ENCODE results near the gene STK38.
A peak's percentile ranks its signal among the peaks of the same experiment; 100 is the strongest.

The STK38 gene

DNA sequence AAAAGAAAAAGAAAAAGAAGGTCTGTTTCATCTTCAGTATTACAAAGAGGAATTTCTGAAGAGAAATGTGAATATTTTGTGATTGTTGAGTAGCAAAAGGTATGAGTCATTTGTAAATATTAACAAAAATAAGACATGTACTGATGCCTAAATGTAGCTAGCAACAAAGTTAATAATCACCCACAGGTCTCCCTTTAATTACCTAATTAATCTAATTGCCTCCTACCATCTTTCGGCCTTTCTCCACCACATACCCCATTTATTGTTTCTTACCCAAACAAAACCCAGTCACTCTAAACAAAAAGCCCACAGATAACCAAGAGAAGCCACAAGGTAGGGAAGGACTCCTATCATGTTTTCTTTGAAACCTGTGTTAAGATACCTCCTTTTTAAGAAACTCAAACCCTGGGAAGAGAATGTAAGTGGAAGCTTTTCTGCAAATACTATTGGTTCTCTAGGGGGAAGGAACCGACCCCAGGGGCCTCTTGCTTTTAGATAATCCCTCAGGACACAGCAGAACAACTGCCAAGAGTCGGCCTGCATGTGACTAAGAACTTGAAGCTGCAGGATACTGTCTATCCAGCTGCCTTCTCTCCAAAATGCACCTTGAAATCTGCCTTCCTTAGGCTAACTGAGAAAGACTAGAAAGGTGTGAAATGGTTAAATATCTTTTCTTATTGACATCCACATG lies 16.1 kb upstream of the STK38 start:
- no peak for FAIRE-seq

DNA sequence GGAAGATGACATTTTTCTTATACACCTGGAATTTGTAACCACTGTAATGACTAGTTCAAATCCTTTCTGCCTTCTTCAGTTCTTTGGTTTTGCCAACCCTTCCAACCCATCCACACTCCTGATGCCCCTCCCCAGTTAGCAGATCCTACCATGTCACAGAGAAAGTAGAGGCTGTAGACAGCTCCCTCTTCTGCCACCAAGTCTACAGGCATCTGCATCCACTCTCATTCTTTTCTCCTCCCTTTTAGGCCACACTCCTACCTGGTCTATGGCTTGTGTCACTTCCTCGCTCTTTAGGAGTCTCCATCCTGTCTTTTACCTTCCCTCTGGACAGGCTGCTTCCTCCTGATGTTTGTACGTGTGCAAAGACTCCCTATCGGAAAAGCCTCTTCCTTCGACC lies 13.5 kb upstream of the STK38 start:
- FAIRE-seq = no peak

DNA sequence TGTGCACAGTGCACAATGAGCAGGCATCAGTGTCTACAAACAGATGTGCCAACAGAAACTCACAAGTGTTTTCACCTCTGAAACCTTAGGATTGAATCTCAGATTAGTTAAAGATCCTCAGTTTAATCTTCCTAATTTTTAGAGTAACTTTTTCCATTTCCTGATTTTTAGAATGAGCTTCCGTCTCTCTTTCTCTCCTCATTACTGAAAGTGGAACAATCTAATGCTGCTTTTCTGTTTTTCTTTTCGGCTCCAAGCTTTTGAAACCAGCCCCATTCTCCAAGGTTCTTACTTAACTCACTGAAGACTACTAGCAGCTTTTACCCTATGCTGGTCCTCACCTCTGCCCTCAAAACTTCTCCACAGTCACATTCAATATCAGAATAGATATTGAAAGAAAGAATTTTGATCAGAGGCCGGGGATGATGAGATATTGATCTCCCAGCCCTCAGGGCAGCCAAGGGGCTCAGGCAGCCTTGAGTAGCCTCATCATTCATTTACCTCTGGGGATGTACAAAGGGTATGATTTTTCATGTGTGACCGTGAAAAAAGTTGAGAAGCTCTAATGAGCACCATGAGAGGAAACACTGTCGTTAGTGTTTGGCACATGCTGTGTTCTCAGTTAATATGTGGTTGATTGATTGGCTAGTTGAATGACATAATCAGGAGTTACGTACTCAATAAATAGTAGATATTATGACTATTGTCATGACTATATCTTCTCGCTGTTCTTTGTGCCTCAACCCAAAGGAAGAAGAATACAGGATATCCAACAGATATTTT lies 11.9 kb upstream of the STK38 start:
- FAIRE-seq = no peak

DNA sequence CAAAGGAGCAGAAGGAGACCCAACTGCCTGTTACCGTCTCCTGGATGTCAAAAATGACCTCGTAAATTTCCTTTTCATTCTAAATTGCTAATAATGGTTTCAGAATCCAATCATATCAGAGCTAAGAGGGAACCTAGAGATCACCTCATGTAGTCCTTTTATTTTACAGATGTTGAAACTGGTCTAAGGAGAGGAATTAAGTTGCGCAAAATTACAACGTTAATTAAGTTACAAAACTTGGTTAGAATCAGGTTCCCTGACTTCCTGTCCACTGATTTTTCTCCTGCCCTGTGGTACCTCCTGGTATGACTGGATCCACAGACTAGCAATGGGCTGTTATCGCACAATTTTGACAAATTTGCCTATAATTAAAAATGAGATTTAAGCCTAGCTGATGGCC lies 9.0 kb upstream of the STK38 start:
- no peak for FAIRE-seq

DNA sequence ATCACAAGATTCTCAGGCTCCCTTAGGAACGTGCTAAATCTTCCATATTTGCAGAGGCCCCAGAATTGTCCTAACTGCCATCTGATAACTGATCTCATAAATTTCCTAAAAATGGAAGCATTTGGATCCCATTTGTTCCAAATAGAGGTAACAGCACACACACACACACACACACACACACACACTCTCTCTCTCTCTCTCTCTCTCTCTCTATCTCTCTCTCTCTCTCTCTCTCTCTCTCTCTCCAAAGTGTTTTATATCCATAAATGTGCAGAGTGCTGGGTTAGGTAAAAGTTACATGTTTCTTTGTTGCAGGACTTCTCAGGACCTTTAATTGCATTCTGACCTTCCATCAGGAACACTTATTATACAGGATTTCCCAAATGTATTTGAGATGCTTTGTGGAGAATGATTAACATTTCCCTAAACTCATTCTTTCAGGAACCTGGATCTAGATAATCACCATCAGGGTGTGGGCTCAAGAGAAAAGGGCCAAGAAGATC lies 8.5 kb upstream of the STK38 start:
- no peak for FAIRE-seq

DNA sequence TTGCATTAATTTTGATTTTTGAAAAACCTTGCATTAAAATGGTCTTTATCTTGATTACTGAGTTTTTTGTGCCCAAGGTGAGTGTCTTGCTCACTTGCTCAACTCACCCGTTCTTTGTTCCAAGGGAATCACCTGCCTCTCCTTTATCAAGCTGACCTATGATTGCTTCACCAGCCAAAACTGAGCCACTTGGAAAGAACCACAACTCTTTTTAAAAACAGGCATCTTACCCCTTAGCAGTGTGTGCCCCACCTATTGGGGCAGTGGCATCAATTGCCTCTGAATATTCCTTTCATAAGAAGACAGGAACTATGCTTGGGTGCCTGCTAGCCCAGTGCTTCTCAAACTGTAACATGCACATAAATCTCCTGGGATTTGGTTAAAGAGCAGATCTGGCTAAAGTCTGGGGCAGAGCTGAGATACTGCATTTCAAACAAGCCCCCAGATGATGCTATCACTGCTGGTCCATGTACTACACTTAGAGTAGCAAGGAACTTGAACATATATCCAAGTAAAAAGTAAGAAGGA lies 3.3 kb upstream of the STK38 start:
- no peak for FAIRE-seq

DNA sequence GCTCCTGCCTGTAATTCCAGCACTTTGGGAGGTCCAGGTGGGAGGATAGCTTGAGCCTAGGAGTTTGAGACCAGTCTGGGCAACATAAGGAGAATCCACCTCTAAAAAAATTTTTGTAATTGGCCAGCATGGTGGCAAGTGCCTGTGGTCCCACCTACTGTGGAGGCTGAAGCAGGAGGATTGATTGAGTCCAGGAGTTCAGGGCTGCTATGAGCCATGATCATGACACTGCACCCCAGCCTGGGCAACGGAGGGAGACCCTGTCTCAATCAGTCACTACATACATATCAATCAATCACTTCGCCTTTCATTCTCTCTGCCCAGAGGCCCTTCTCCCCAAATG lies 1.1 kb upstream of the STK38 start:
- no peak for FAIRE-seq

DNA sequence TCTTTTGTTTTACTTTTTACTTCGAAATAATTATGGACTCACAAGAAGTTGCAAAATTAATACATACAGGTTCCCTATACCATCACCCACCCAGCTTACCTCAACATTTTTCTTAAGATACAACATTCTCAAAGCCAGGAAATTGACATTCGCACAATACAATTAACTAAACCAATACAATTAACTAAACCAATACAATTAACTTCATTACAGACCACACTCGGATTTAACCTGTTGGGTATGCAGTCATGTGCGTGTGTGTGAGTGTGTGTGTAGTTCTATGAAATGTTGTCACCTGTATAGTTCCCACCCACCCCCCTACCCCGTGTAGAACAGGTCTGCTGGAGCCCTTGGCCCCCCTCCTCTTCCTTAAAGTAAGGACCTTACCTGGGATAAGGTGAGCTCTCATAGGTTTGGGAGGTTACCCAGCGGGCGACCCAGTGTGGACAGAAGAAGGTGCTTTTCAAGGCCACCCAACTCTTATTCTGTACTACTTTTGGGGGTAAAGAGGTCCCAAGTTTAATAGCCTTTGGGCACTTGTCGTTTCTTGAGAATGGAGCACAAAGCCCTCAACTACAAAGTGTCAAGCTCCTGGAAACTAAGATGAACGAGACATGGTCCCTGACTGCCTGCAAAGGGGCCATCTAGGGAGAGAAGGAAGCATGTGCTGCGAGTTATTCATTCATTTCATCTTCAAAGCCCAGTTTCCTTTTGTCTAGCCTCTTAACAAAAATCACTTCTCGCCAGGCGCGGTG lies 544 bp upstream of the STK38 start:
- FAIRE-seq = no peak

DNA sequence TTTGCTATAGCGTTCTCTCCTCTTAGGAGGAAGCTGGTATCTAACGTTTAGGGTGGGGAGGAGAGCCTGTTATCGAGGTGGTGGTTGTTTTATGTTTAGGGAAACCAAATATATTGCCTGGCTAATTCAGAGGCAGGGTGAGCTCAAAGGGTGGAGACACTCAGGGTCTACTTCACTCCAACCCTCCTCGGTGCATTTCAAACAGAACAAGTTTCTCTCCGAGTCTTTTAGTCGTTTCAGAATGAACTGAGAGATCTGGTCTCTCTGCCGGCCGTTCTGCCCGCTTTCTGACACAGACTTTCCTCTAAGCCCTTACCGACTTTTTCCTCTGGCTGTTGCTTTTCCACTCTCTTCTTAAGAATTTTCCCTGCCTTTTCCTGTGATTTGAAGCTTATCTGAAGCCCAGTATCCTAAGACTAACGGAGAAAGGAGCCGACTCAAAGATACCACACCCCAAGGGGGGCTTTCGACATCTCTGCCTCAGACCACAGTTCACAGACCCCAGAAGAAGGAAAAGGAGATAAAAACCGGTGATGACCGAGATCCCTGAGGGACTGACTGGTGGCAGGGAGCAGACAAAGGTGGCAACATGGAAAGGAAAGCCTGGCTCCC lies 865 bp downstream of the STK38 start:
- FAIRE-seq = no peak

DNA sequence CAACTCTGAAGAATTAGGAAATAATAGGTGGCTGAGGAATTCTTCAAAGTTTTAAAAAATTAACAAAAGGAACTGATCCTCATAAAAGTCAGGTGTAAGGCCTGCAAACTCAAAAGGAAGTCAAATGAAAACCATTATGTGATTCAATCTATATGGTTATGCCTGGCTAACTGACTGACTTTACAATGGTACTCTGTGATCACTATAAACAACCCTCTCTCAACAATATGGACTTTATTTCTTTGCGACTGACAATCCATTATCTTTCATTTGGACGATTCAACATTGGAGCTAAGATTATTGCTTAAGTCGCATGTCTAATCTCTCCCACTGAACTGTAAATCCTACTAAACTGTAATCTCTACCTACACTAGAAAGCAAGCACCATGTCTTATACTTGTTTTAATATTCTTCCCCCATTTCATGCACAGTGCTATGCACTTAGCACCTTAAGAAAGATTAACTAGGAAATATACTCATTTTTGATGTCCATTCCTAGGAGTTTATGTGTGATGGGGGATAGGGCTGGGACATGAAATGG lies 1.4 kb downstream of the STK38 start:
- FAIRE-seq = no peak

DNA sequence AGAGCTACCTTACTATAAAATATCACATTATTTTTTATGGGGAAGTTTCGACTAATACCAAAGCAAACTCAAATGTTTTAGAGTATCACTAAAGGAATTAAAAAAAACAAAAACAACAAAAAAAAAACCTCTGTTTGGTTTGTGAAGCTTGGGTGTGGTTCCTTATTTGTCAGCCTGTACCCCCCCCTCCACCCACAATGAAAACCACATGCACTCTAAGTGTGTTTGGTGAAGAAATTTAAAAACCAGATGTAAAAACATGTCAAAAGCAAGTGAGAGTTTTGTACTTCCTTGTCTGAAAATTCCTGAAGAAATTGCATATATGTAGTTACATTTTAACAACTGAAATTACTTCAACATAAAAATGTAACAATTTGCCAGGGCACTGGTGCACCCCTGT lies 3.1 kb downstream of the STK38 start:
- FAIRE-seq = peak; percentile 98

DNA sequence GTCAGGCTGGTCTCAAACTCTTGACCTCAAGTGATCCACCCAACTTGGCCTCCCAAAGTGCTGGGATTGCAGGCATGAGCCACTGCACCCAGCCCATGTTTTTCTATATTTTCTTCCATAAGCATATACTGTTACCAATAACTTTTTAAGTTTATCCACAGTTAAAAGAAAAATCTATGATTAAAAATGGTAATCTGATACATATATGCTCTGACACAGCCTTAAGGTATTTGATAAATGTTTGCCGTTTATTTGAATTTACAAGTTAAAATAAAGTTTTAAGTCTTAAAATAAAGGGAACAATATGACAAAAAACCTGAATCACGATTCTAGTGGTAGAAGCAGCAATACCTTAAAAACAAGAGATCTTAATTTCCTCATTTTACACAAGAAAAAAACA lies 5.2 kb downstream of the STK38 start:
- FAIRE-seq = no peak

DNA sequence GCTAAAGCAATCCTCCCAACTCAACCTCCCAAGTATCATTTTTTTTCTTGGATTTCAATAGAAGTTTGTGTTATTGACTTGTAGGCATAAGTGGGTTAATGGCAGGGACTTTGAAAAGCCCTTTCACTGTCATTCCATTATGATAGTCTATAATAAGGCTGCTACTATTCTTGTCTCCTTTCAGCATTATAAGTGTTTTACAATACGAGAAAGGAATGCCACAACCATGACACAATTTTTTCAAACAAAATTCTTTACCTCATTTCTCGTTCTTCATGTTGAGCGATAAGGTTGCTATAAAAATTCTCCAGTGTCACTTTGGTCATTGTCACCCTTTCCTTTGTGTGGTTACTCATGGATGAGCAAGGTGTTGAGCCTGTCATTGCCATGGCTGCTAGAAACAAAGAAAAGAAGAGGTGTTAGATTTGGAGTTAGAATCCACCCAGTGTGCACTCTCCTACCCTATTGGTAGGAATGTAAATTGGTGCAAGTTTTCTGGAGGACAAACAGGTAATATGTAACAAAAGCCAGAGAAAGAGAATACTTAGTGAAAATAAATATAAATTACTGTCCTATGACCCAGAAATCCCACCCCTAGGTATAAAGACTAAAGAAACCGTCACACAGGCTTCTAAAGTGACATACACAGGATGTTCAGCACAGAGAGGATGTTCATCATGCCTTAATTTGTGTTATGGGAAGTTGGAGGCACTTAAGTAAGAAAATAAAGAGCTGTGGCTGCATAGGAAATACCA lies 7.3 kb downstream of the STK38 start:
- FAIRE-seq = no peak

DNA sequence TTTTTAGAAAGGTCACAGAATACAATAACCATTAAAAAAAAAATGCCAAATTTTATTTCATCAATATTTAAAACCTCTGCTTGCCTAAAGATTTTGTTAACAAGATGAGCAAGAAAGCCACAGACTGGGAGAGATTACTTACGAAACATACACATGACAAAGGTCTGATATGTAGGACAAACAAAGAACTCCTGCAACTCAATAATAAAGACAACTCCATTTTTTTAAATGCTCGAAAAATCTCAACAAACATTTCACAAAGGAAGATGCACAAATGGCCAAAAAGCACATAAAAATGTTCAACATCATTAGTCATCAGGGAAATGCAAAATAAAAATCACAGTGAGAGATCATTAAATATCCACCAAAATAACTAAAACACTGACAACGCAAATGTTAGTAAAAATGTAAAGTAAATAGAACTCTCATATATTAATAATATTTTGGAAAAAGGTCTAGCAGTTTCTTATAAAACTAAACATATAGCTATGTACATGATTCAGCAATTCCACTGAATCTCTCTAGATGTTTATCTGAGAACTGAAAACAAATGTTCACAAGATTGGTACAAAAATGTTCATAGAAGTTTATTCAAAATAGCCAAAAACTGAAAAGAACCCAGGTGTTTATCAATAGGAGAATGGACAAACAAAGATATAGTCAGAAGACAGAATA lies 10.3 kb downstream of the STK38 start:
- peak; percentile 78 for FAIRE-seq

DNA sequence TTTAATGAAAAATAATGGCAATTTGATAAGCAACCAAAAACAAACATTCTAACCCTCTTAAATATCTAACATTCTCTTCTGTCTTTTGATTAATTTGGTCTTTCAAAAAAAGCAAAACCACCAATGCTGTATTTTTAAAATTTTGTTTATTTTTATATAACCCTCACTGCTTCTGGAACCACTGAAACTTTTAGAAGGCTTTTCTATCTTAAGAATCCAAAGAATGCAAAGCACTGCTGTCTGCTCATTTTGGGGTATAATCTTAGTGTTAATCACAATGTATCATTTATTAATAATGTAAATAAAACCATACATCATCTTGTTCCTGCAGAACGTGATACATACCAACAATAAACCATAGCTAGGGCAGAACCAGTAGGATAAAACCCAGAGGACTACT lies 14.0 kb downstream of the STK38 start:
- FAIRE-seq = no peak

DNA sequence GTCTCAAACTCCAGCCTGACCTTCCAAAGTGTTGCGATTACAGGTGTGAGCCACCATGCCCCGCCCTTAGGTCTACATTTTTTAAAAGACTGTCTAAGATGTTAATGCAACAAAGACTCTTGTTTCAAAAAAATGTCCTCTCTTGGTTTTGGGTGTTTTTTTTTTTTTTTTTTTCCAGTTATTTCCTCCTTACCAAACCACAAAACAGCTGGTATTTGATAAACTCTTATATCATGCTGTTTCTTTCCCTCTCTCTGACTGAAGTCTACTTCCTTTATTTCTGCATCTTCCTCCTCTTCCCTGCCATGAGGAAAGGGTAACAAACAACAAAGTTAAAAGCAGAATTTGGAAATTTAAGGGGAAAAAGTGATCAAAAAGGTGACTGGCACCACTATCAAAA lies 21.2 kb downstream of the STK38 start:
- FAIRE-seq = no peak

DNA sequence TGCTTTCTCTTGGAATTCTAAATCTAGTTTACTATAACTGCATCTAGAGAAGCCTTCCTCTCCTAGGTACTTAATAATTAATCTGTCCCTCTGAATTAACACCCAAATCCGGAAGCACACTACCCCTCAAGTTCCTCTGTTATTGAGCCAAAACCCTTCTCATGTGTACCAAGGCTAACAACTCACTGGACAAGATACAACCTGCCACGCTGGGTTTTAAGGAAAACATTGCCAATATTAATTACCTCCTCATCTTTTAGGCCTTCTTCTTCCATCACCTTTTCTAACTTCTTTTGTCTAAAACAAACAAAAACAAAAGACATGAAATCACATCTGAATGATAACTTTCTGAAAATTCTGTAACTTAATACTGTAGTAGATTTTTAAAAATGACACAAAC lies 21.9 kb downstream of the STK38 start:
- no peak for FAIRE-seq

DNA sequence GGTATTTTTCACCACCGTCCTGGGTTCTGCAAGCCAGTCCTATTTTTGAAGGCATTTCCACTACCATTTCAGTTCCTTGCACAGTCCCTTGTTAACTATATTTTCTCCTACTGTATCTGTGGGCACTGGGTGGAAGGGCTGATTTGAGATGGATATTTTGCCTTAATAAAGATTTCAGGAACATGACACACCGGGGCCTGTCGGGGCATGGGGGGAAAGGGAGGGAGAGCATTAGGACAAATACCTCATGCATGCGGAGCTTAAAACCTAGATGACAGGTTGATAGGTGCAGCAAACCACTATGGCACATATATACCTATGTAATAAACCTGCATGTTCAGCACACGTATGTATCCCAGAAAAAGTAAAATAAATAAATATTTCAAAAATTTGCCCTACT lies 22.4 kb downstream of the STK38 start:
- FAIRE-seq = no peak

DNA sequence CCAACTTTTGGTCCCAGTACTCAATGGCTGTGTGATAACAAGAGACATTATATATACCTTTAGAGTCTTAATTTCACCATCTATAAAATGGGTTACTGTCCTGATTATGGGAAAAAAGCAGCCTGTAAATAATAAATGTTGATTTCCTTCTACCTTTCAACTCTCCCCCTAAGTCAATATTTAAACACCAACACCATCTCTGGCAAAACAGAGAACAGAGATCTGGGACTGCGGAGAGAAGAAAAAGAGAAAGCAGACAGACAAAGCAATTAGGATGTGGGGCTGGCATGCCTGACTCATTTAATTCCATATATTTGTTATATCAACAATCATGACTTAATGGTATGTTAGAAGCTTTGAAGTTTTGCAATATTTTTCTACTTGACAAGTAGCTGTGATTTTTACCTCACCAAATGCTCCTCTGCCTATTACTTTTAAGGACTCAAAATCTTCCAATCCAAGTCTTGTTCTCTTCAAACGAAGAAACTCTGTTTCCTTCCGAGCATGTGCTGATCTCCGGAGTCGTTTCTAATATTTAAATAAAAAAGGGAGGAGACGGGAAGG lies 23.3 kb downstream of the STK38 start:
- FAIRE-seq = no peak

DNA sequence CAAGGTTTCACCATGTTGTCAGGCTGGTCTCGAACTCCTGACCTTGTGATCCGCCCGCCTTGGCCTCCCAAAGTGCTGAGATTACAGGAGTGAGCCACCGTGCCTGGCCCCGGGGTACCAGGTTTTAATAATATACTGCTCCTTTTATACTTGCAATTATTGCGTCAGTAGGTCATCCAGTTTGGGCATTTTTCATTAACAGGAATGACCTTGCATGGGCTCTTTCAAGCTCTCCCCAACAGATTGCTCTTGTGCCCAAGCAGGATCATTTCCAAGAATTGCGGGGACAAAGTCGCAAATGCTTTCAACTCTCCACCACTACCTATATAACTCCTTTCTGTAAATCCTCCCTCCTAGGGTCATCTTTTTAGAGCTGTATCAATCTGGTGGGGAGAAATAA lies 23.8 kb downstream of the STK38 start:
- FAIRE-seq = no peak

DNA sequence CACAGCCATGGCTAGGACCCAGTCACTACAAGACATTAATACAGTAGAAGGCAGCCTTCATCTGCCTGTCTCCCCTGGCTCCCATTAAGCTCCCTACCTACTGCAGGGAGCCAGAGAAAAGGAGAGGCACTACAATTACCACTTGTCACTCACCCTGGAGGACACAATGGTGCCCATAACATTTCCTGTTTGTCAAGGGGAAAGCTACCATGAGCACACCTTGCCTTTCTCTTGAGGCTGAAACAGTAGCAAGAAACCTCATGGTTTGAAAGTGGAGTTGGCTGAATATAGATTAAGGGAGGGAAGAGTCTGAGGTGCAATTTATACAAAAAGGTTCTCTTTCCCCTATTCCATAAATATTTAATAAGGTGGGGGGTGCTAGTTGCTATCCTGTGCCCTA lies 27.9 kb downstream of the STK38 start:
- no peak for FAIRE-seq

Measured in endometrium (tissue), 2 donors.